ENCODE data around the gene COL16A1. TPM values are rescaled to one million over a fixed set of nuclear protein-coding genes. Genes with fewer than 3 reads are reported as not detected.

The COL16A1 gene
- total RNA-seq, 1 donor from 2014 or later = 121 TPM

- Histone ChIP-seq H3K4me3 (ENCODE audit: low read depth, low read length) (no peak overlapping the region), H3K27me3 (ENCODE audit: control insufficient read depth, insufficient read depth, low read length) (no peaks in the 10 kb centered on the region), H3K36me3 (ENCODE audit: control insufficient read depth, insufficient read depth, low read length) (peaks cover 15% of the 10 kb centered on the region)
- peak; percentile 23 for TF ChIP-seq CTCF (IDR thresholded peaks at IDR 0.05; ENCODE audit: insufficient read depth, low read length, severe bottlenecking)
- FAIRE-seq (no peak), DNase-seq (ENCODE audit: low read depth) (peak; percentile 75)
These were observed 37.4 kb downstream of the COL16A1 start for GRCh38 chr1:31666263-31666963.

DNA sequence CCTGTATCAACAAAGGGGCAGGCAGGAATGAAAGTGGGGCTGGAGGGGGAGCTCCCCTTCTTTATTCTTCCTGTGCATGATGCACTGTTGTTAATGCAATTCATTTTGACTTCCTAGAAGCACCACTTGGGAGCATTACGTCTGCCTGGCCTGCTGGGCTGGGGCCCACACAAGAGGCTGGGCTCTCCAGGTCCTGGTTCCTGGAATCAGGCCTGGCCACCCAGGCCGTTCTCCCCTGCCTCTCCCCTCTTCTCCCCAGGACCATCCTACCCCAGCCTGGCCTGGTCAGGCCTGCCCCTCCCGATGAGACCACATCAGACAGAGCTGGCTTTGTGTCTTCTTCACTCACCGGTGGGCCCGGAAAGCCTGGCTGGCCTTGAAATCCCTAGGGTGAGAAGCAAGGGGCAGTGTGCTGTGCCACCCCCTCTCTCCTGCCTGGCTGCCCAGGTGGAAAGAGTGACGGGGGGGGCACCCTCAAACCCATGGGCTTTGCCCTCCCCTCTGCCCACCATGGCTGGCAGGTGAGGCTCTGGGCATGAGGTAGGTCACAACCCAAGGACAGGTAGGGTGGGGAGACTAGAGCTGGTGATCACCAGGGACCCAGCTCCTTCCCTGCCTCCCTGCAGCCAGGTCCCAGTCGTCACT is 38.5 kb downstream of the COL16A1 start:
- Histone ChIP-seq H3K27me3 (ENCODE audit: control insufficient read depth, insufficient read depth, low read length) (no peaks in the 10 kb centered on the region), H3K36me3 (ENCODE audit: control insufficient read depth, insufficient read depth, low read length) (peaks cover 21% of the 10 kb centered on the region), H3K4me3 (ENCODE audit: low read depth, low read length) (no peak overlapping the region)
- FAIRE-seq (peak; percentile 7), DNase-seq (ENCODE audit: low read depth) (no peak)
- no peak for TF ChIP-seq CTCF (IDR thresholded peaks at IDR 0.05; ENCODE audit: insufficient read depth, low read length, severe bottlenecking)

GRCh38 chr1:31664528-31664927 is 39.3 kb downstream of the COL16A1 start:
- no peaks in the 10 kb centered on the region for H3K27me3 ChIP-seq (ENCODE audit: control insufficient read depth, insufficient read depth, low read length)
- FAIRE-seq (no peak), DNase-seq (ENCODE audit: low read depth) (no peak)
- peaks cover 25% of the 10 kb centered on the region for H3K36me3 ChIP-seq (ENCODE audit: control insufficient read depth, insufficient read depth, low read length)
- no peak for TF ChIP-seq CTCF (IDR thresholded peaks at IDR 0.05; ENCODE audit: insufficient read depth, low read length, severe bottlenecking)
- no peak overlapping the region for H3K4me3 ChIP-seq (ENCODE audit: low read depth, low read length)

GRCh38 chr1:31663622-31664452 is 40.0 kb downstream of the COL16A1 start:
- Histone ChIP-seq H3K4me3 (ENCODE audit: low read depth, low read length) (no peak overlapping the region), H3K36me3 (ENCODE audit: control insufficient read depth, insufficient read depth, low read length) (peaks cover 27% of the 10 kb centered on the region), H3K27me3 (ENCODE audit: control insufficient read depth, insufficient read depth, low read length) (no peaks in the 10 kb centered on the region)
- FAIRE-seq (no peak), DNase-seq (ENCODE audit: low read depth) (no peak)
- peak; percentile 88 for TF ChIP-seq CTCF (IDR thresholded peaks at IDR 0.05; ENCODE audit: insufficient read depth, low read length, severe bottlenecking)

GRCh38 chr1:31662463-31662862 is 41.4 kb downstream of the COL16A1 start:
- H3K4me3 ChIP-seq (ENCODE audit: low read depth, low read length) = no peak overlapping the region
- H3K27me3 ChIP-seq (ENCODE audit: control insufficient read depth, insufficient read depth, low read length) = no peaks in the 10 kb centered on the region
- DNase-seq (ENCODE audit: low read depth) = no peak
- no peak for FAIRE-seq
- peaks cover 33% of the 10 kb centered on the region for H3K36me3 ChIP-seq (ENCODE audit: control insufficient read depth, insufficient read depth, low read length)
- no peak for TF ChIP-seq CTCF (IDR thresholded peaks at IDR 0.05; ENCODE audit: insufficient read depth, low read length, severe bottlenecking)
